Measurements from ENCODE around the gene SH2D1A.
A peak's percentile ranks its signal among the peaks of the same experiment; 100 is the strongest.
"Not testable (repeated sequence)": the region's sequence is repeated elsewhere in the genome, so short reads cannot be mapped to it uniquely, and the experiment has no call there.

Gene SH2D1A

DNA sequence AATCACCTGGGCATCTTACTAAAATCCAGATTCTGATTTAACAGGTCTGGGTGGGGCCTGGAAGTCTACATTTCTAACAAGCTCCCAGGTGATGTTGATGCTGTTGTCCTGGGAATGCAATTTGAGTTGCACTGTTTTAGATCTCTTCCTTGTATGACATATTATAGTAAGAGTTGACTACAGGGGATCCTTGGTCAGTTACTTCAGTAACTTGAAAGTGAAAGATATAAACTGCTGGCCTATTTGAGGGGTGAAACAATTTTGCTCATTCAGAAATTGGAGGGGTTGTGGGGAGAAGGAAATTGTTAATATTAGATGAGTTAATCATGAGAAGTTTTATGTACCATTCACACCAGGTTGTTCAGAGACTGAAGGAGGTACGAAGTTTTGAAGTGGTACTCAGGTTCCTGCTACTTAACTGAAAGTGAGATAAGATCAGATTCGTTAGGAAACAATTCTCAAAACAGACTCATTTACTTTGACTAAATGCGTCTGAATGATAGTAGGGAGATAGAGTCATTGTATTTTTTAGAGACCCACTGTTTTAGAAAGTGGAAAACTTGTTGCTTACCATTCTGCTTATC is 12.5 kb downstream of the SH2D1A start:
- no peak for DNase-seq

DNA sequence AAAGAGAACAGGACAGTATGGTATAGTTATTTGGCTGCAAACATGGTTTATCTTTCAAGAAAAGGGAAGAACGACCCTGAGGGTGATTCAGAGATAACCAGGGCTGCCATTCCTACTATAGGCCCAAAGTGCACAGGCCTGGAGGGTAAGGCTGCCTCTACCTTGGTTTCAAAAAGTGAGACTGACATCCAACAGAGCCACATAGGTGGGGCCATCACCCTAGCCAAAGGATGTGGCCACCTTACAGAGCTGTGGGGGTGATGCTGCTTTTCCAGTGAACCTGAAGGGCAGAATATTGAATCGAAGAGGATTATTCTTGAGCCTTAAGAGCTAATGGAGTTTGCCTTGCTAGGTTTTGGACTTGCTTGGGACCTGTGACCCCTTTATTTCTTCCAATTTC is 15.7 kb downstream of the SH2D1A start:
- DNase-seq, result no peak

GRCh38 chrX:124362761-124363160 is 16.4 kb downstream of the SH2D1A start:
- no peak for DNase-seq

DNA sequence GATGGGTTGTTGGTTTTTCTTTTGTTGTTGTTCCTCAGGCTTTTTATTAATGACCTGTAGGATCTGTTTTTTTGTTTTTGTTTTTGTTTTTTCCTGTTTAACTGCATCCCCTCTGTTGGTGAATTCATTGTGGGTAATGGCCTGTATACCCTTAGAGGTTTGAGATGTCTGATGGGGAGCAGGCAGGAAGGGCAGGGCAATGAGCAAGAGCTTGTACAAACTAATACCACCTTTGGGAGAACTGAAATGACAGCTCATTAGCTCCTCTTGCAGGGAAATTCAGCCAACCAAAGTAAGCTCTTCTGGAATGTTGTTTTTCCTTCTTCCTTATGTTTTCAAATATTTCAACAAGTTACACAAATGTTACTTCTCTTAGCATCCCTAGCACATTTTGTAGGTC is 23.4 kb downstream of the SH2D1A start:
- no peak for DNase-seq

- no peak for DNase-seq
Observed at GRCh38 chrX:124373348-124373747, 27.0 kb downstream of the SH2D1A start.

DNA sequence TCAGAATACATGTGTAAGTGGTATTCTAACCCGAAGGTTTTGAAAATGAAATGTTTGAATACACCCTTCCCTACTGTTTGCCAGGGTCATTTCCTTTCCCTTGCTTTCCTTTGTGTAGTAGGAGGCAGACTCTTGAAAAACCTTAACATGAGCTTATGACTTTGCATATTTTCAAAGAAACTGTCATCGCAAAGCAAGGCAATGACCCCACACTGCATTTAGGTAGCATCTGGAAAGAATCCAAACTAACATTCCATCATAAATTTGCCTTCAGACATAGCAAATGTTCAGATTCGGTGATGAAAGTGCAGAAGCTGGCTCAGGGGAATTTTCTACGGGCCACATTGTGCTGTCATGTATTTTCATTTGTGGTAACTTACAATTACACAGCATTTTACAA is 32.3 kb downstream of the SH2D1A start:
- no peak for DNase-seq

GRCh38 chrX:124383354-124383753 is 37.0 kb downstream of the SH2D1A start:
- DNase-seq, result no peak

DNA sequence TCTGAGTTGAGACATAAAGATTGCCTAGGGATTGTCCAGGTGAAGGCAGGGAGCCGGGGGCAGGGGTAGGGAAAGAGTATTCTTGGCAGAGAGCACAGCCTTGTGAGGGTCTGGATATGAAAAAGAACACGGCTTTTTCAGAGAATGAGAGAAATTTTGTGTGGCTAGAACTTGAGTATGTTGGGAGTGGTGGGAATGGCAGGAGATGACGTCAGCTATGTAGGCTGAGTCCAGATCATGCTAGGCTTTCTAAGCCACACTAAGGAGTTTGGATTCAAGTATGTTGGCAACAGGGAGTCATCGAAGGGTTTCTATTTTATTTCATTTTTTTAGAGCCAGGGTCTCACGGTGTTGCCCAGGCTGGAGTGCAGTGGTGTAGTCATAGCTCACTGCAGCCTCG is 40.0 kb downstream of the SH2D1A start:
- no peak for DNase-seq

GRCh38 chrX:124388562-124388961 is 42.2 kb downstream of the SH2D1A start:
- DNase-seq, result peak; percentile 50

GRCh38 chrX:124392794-124393193 is 46.4 kb downstream of the SH2D1A start:
- DNase-seq, result no peak

DNA sequence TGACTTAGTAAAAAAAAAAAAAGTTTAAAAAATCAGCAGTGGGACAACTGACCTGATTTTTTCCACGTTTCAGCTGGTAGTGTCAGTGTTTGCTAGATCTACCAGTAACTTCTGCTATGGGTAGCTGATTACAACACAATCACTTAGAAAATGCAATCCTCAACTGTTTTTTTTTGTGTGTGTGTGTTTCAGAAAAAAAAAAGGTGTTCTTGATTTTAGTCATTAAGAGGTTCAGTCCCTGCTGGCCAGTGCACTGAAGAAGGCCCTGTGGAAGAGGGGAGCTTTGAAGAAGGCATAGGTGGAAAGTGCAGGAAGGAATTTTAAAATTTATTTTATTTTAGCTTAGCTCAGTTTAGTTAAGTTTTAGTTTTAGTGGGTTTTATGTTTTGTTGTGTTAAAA is 46.9 kb downstream of the SH2D1A start:
- no peak for DNase-seq

DNA sequence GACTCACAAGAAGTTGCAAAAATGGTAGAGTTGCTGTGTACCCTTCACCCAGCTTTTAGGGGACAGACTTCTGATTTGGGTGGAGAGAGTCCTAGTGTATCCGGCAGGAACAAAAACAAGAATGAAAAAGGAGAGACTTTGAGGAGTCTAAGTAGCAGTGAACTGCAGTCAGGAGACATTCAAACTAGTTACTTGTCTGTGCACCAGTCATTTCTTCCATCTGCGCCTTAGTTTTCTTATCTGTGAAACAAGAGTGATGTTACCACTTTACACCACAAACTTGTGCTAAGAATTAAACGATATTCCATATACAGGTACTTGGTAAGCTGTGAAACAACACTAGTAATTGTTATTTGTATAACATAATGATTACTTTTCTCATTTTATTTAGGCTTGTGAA is 47.3 kb downstream of the SH2D1A start:
- DNase-seq, result no peak

GRCh38 chrX:124395145-124395880 is 49.0 kb downstream of the SH2D1A start:
- no peak for DNase-seq

DNA sequence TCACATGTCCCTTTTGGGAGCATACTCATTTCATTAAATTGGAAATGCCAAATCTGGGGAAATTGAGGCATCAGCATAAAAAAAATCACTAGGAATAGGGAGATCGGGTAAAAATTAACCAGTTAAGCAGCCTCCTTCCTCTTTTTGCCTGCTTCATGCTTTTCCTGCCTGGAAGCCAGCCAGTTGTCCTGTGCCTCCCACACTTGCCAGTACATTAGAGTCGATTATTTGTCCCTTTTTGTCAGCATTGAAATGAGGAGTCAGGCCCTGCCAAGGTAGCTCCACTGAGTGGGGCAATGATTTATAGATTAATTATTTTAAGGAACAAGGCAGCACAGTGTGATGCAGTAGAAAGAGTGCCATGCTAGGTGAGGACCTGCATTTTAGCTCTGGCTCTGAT is 55.3 kb downstream of the SH2D1A start:
- no peak for DNase-seq

- no peak for DNase-seq
Observed at GRCh38 chrX:124405868-124406267, 59.5 kb downstream of the SH2D1A start.

GRCh38 chrX:124406294-124407014 is 60.1 kb downstream of the SH2D1A start:
- peak; percentile 44 for DNase-seq

GRCh38 chrX:124407226-124407625 is 60.9 kb downstream of the SH2D1A start:
- DNase-seq, result no peak

GRCh38 chrX:124408380-124408779 is 62.0 kb downstream of the SH2D1A start:
- not testable (repeated sequence) for DNase-seq

DNA sequence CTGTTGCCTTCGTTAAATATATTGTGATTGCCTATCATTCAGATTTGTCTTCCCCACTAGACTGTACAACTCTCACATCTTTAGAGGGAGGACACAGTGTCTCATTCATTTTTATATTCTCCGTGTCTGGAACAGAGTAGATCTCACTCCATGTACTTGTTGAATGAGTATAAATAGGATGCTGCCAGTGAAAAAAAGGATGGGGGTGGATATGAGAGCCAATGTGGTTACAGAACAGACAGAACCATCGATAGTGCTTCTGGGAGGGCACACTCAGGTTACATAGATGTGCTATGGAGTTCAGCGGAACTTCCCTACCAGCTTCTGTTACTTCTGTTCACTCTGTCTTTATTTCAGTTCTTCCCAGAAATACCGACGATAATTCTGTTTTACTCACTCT is 66.9 kb downstream of the SH2D1A start:
- DNase-seq, result no peak

- no peak for DNase-seq
Observed at GRCh38 chrX:124414281-124414680, 67.9 kb downstream of the SH2D1A start.

DNA sequence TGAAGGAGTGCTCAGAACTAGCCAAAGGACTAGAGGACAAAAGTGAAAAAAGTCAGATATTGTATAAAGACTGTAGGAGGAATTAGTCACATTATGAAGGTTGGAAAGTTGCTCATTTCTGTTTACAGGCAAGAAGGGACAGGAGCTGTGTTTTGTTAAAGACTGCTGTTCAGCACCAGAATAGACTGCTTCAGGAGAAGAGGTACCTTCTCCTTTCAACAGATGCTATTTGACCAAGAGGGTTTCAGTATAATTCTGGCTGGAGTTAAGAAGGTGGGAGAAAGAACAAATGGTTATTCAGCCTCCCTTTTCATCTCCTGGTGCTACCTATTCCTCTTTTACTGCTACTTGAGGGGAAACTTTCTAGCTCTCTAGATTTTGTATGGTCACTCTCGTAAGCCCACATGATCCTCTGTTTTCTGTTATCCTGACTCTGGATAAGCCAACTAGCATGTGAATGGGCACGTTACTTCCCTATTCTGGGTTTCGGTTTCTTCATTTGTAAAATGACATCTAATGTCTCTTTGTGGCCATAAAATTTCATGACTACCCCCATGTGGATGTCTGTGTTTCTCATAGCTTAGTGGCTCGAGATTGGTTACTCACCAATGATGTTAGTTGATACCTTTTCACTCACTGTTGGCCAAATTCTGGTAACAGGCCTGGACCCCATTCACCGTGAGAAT is 68.9 kb downstream of the SH2D1A start:
- DNase-seq, result no peak

GRCh38 chrX:124421898-124422655 is 75.7 kb downstream of the SH2D1A start:
- no peak for DNase-seq

Measured in COR-L47 (cell line).